ENCODE results near the gene GDF7.

GDF7 gene

DNA sequence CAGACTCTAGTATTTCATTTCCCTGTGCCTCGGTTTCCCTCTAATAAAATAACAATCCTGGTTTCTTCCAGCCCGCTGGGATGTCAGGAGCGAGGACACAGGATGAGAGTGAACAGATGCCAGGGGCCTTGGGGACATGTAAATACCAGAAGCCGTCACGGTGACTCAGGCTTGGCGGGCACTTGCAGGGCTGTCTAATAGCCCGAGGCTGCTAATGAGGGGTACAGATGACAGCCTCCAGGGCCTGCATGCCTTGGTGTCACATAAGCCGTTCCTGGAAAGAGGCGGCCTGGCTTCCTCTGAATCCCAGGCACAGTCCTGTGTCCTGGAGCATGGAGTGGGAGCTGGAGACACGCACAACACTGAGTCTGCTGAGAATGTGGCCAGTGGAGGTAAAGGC is 44.2 kb upstream of the GDF7 start:
- DNase-seq (no peak), ATAC-seq (ENCODE audit: insufficient read depth, low read depth) (no peak)
- Histone ChIP-seq H2AFZ (ENCODE audit: low read depth, low read length) (no peak overlapping the region), H3K4me3 (ENCODE audit: low read depth in 1 of 2, low read length in 2 of 2) (no peak overlapping the region), H3K9ac (ENCODE audit: low read depth, low read length) (no peak overlapping the region), H3K4me1 (ENCODE audit: insufficient read depth, low read length) (no peaks in the 10 kb centered on the region), H4K20me1 (ENCODE audit: insufficient read depth, low read length) (no peaks in the 10 kb centered on the region; the same call in 1 of the 2 replicates), H3K36me3 (ENCODE audit: insufficient read depth, low read length) (peaks cover 21% of the 10 kb centered on the region), H3K27me3 (ENCODE audit: insufficient read depth, low read length, poor library complexity) (no peaks in the 10 kb centered on the region), H3K9me3 (ENCODE audit: insufficient read depth, low read length, severe bottlenecking) (no peaks in the 10 kb centered on the region), H3K4me2 (ENCODE audit: insufficient read depth, low read length) (no peak overlapping the region), H3K27ac (ENCODE audit: low read length) (no peak overlapping the region), H3K79me2 (ENCODE audit: insufficient read depth, low read length) (no peaks in the 10 kb centered on the region)
- no peak for TF ChIP-seq EZH2 (IDR thresholded peaks at IDR 0.05; ENCODE audit: borderline replicate concordance, low read depth, low read length, severe bottlenecking)
- TF ChIP-seq, protein P1, sequence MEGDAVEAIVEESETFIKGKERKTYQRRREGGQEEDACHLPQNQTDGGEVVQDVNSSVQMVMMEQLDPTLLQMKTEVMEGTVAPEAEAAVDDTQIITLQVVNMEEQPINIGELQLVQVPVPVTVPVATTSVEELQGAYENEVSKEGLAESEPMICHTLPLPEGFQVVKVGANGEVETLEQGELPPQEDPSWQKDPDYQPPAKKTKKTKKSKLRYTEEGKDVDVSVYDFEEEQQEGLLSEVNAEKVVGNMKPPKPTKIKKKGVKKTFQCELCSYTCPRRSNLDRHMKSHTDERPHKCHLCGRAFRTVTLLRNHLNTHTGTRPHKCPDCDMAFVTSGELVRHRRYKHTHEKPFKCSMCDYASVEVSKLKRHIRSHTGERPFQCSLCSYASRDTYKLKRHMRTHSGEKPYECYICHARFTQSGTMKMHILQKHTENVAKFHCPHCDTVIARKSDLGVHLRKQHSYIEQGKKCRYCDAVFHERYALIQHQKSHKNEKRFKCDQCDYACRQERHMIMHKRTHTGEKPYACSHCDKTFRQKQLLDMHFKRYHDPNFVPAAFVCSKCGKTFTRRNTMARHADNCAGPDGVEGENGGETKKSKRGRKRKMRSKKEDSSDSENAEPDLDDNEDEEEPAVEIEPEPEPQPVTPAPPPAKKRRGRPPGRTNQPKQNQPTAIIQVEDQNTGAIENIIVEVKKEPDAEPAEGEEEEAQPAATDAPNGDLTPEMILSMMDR (IDR thresholded peaks at IDR 0.05; ENCODE audit: borderline replicate concordance, extremely low read depth, low read length, poor library complexity, severe bottlenecking), result no peak

DNA sequence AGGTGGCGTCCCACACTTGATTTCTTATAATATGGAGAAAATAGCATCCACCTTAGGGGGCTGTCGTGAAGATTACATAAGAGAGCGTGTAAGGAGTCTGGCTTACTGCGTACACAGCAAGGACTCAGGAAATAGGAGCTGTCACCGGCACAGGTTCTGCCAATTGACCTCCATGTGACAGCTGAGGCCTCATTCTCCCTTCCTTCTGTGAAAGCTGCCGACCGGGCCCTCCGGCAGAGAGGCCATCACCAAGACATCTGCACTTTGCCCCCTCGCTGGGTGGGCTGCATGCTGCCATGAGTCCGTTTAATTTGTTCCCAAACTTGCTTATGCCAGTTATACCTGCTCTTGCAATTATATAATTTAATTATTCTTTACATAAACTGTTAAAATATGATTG is 43.7 kb upstream of the GDF7 start:
- no peaks in the 10 kb centered on the region for H3K27me3 ChIP-seq (ENCODE audit: insufficient read depth, low read length, poor library complexity)
- H4K20me1 ChIP-seq (ENCODE audit: insufficient read depth, low read length), result peaks cover 2% of the 10 kb centered on the region; the same call in 1 of the 2 replicates
- H3K27ac ChIP-seq (ENCODE audit: low read length), result no peak overlapping the region
- ATAC-seq (ENCODE audit: insufficient read depth, low read depth), result no peak
- H3K9ac ChIP-seq (ENCODE audit: low read depth, low read length), result no peak overlapping the region
- H2AFZ ChIP-seq (ENCODE audit: low read depth, low read length), result no peak overlapping the region
- H3K4me1 ChIP-seq (ENCODE audit: insufficient read depth, low read length), result no peaks in the 10 kb centered on the region
- TF ChIP-seq EZH2 (IDR thresholded peaks at IDR 0.05; ENCODE audit: borderline replicate concordance, low read depth, low read length, severe bottlenecking), result no peak
- TF ChIP-seq, protein P1 (IDR thresholded peaks at IDR 0.05; ENCODE audit: borderline replicate concordance, extremely low read depth, low read length, poor library complexity, severe bottlenecking), result no peak
- no peaks in the 10 kb centered on the region for H3K9me3 ChIP-seq (ENCODE audit: insufficient read depth, low read length, severe bottlenecking)
- H3K36me3 ChIP-seq (ENCODE audit: insufficient read depth, low read length), result peaks cover 21% of the 10 kb centered on the region
- no peak overlapping the region for H3K4me3 ChIP-seq (ENCODE audit: low read depth in 1 of 2, low read length in 2 of 2)
- no peaks in the 10 kb centered on the region for H3K79me2 ChIP-seq (ENCODE audit: insufficient read depth, low read length)
- no peak overlapping the region for H3K4me2 ChIP-seq (ENCODE audit: insufficient read depth, low read length)
- DNase-seq, result no peak

DNA sequence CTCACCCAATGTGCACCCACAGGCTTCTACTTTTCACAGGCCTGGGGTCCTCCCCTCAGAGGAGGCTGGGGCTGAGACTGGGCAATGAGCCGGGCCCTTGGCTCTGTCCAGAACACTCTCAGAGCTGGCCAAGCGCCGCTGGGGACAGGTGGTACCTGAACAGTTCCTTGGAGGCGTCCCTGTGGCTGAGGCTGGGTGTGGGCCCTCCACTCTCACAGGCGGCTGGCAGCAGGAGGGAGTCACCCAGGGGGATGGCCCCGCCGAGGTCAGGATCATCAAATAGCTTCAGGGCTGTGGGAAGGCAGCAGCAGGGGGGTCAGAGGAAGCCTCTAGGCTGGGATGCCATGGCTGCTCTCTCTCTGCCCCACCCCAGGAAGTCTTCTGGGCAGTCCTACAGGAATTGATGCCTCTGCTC is 43.2 kb upstream of the GDF7 start:
- Histone ChIP-seq H3K79me2 (ENCODE audit: insufficient read depth, low read length) (no peaks in the 10 kb centered on the region), H3K9me3 (ENCODE audit: insufficient read depth, low read length, severe bottlenecking) (no peaks in the 10 kb centered on the region), H3K36me3 (ENCODE audit: insufficient read depth, low read length) (peaks cover 21% of the 10 kb centered on the region), H3K4me3 (ENCODE audit: low read depth in 1 of 2, low read length in 2 of 2) (no peak overlapping the region), H3K27ac (ENCODE audit: low read length) (no peak overlapping the region), H3K27me3 (ENCODE audit: insufficient read depth, low read length, poor library complexity) (no peaks in the 10 kb centered on the region), H4K20me1 (ENCODE audit: insufficient read depth, low read length) (peaks cover 2% of the 10 kb centered on the region; the same call in 1 of the 2 replicates), H3K4me1 (ENCODE audit: insufficient read depth, low read length) (no peaks in the 10 kb centered on the region), H2AFZ (ENCODE audit: low read depth, low read length) (no peak overlapping the region), H3K4me2 (ENCODE audit: insufficient read depth, low read length) (no peak overlapping the region), H3K9ac (ENCODE audit: low read depth, low read length) (no peak overlapping the region)
- DNase-seq (no peak), ATAC-seq (ENCODE audit: insufficient read depth, low read depth) (no peak; the same call in 2 of the 3 replicates)
- TF ChIP-seq, protein P1 (IDR thresholded peaks at IDR 0.05; ENCODE audit: borderline replicate concordance, extremely low read depth, low read length, poor library complexity, severe bottlenecking), result no peak
- TF ChIP-seq EZH2 (IDR thresholded peaks at IDR 0.05; ENCODE audit: borderline replicate concordance, low read depth, low read length, severe bottlenecking), result no peak
